ENCODE results near the gene TRAF1. TPM values are rescaled to one million over a fixed set of nuclear protein-coding genes. Genes with fewer than 3 reads are reported as not detected.

TRAF1 gene
- total and polyA plus RNA-seq, 4 donors, result 3.9 to 23.1 (median 6.1) TPM

GRCh38 chr9:120946259-120946658 is 19.7 kb upstream of the TRAF1 start:
- Histone ChIP-seq H3K9ac (ENCODE audit: insufficient read depth in 1 of 2, low read length in 2 of 2) (no peak overlapping the region), H3K36me3 (ENCODE audit: control insufficient read depth in 4 of 4, insufficient read depth in 4 of 4, low read length in 4 of 4) (no peaks in the 10 kb centered on the region), H3K4me3 (no peak overlapping the region), H3K27me3 (ENCODE audit: control insufficient read depth in 3 of 3, insufficient read depth in 3 of 3, low read length in 2 of 3) (no peaks in the 10 kb centered on the region), H3K27ac (ENCODE audit: low read depth in 1 of 2, low read length in 1 of 2) (no peak overlapping the region), H3K9me3 (ENCODE audit: control insufficient read depth in 4 of 4, insufficient read depth in 3 of 4, low read length in 3 of 4) (no peaks in the 10 kb centered on the region), H3K4me1 (ENCODE audit: control insufficient read depth in 5 of 5, insufficient read depth in 5 of 5, low read length in 5 of 5) (peaks cover 0 to 26% (median 14%) of the 10 kb centered on the region in 5 donors)
- DNase-seq (no peak), ATAC-seq (ENCODE audit: insufficient read depth, low FRiP score) (no peak)
- WGBS, 2 donors, result 72 to 85% methylated on average over 3 of the region's 3 CpGs
- no peak for TF ChIP-seq CTCF (IDR thresholded peaks at IDR 0.05; ENCODE audit: control extremely low read depth, extremely low read depth)

- Histone ChIP-seq H3K4me1 (ENCODE audit: control insufficient read depth in 5 of 5, insufficient read depth in 5 of 5, low read length in 5 of 5) (peaks cover 0 to 19% (median 12%) of the 10 kb centered on the region in 5 donors), H3K9me3 (ENCODE audit: control insufficient read depth in 4 of 4, insufficient read depth in 3 of 4, low read length in 3 of 4) (no peaks in the 10 kb centered on the region), H3K27ac (ENCODE audit: low read depth in 1 of 2, low read length in 1 of 2) (no peak overlapping the region), H3K9ac (ENCODE audit: insufficient read depth in 1 of 2, low read length in 2 of 2) (no peak overlapping the region), H3K36me3 (ENCODE audit: control insufficient read depth in 4 of 4, insufficient read depth in 4 of 4, low read length in 4 of 4) (no peaks in the 10 kb centered on the region), H3K4me3 (no peak overlapping the region), H3K27me3 (ENCODE audit: control insufficient read depth in 3 of 3, insufficient read depth in 3 of 3, low read length in 2 of 3) (no peaks in the 10 kb centered on the region)
- no peak for DNase-seq
- no peak for ATAC-seq (ENCODE audit: insufficient read depth, low FRiP score)
- 88 to 92% methylated on average over 3 of the region's 3 CpGs for WGBS, 2 donors
- no peak for TF ChIP-seq CTCF (IDR thresholded peaks at IDR 0.05; ENCODE audit: control extremely low read depth, extremely low read depth)
Measured at GRCh38 chr9:120944948-120945347, 18.4 kb upstream of the TRAF1 start.

DNA sequence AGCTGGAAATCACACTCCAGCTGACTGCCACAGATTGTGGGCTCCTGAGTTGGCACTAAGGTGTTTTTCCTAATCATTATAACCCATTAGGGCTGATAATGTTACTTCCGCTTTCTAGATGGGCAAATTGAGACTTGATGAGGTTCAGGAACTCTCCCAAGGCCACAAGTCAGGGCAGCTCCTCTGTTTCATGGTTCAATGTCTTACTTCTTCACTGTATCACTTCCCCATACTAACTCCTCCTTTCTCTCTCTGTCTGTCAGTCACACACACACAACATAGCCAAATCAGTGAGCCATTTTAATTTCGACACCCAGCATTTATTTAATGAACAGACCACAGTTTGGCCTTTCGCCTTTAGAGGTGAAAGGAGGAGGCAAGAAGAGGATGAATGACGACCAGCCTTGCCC is 17.8 kb upstream of the TRAF1 start:
- no peak for TF ChIP-seq CTCF (IDR thresholded peaks at IDR 0.05; ENCODE audit: control extremely low read depth, extremely low read depth)
- Histone ChIP-seq H3K4me1 (ENCODE audit: control insufficient read depth in 5 of 5, insufficient read depth in 5 of 5, low read length in 5 of 5) (peaks cover 0 to 19% (median 12%) of the 10 kb centered on the region in 5 donors), H3K36me3 (ENCODE audit: control insufficient read depth in 4 of 4, insufficient read depth in 4 of 4, low read length in 4 of 4) (no peaks in the 10 kb centered on the region), H3K27ac (ENCODE audit: low read depth in 1 of 2, low read length in 1 of 2) (no peak overlapping the region), H3K9ac (ENCODE audit: insufficient read depth in 1 of 2, low read length in 2 of 2) (no peak overlapping the region), H3K27me3 (ENCODE audit: control insufficient read depth in 3 of 3, insufficient read depth in 3 of 3, low read length in 2 of 3) (no peaks in the 10 kb centered on the region), H3K9me3 (ENCODE audit: control insufficient read depth in 4 of 4, insufficient read depth in 3 of 4, low read length in 3 of 4) (no peaks in the 10 kb centered on the region), H3K4me3 (no peak overlapping the region)
- WGBS, 2 donors, result 85% methylated on average over 4 of the region's 4 CpGs
- ATAC-seq (ENCODE audit: insufficient read depth, low FRiP score) (no peak), DNase-seq (no peak)
